ENCODE data around the gene TRIO. TPM values are rescaled to one million over a fixed set of nuclear protein-coding genes. Genes with fewer than 3 reads are reported as not detected.

TRIO gene
- total RNA-seq, 2 experiments from 2014 or later, result 3.7 to 4.2 TPM

GRCh38 chr5:14450742-14451141, 307.6 kb downstream of the TRIO start:
- CTCF ChIA-PET, result no interaction called here

GRCh38 chr5:14451871-14452270, 308.7 kb downstream of the TRIO start:
- POLR2A ChIA-PET, result no interaction called here
- CTCF ChIA-PET, result no interaction called here

More at GRCh38 chr5:14450742-14451141, 307.6 kb downstream of the TRIO start:
- POLR2A ChIA-PET, result no interaction called here

- POLR2A ChIA-PET, result no interaction called here
- CTCF ChIA-PET, result no interaction called here
Measured at GRCh38 chr5:14452685-14453454, 309.7 kb downstream of the TRIO start.

- POLR2A ChIA-PET, result no interaction called here
- CTCF ChIA-PET, result no interaction called here
Measured at GRCh38 chr5:14453481-14453880, 310.3 kb downstream of the TRIO start.

- CTCF ChIA-PET, result no interaction called here
- POLR2A ChIA-PET, result no interaction called here
Measured at GRCh38 chr5:14455814-14456321, 312.7 kb downstream of the TRIO start.

GRCh38 chr5:14457476-14457875, 314.3 kb downstream of the TRIO start:
- POLR2A ChIA-PET, result no interaction called here
- CTCF ChIA-PET, result no interaction called here

- CTCF ChIA-PET, result no interaction called here
- POLR2A ChIA-PET, result no interaction called here
Measured at GRCh38 chr5:14458414-14458813, 315.3 kb downstream of the TRIO start.

GRCh38 chr5:14460844-14461398, 317.8 kb downstream of the TRIO start:
- ChIA-PET CTCF (no interaction called here), POLR2A (no interaction called here)

GRCh38 chr5:14462681-14463080, 319.5 kb downstream of the TRIO start:
- POLR2A ChIA-PET, result no interaction called here
- CTCF ChIA-PET, result no interaction called here

GRCh38 chr5:14463629-14464028, 320.5 kb downstream of the TRIO start:
- ChIA-PET CTCF (interaction anchor here (0.6 kb wide), 1 partner anchor 221 kb away, joined by 3 read pairs; no protein-coding TSS in a partner anchor), POLR2A (no interaction called here)

GRCh38 chr5:14464096-14464495, 321.0 kb downstream of the TRIO start:
- CTCF ChIA-PET, result interaction anchor here (0.6 kb wide), 1 partner anchor 221 kb away, joined by 3 read pairs; no protein-coding TSS in a partner anchor
- POLR2A ChIA-PET, result no interaction called here

GRCh38 chr5:14464671-14465070, 321.5 kb downstream of the TRIO start:
- POLR2A ChIA-PET, result no interaction called here
- CTCF ChIA-PET, result no interaction called here

- POLR2A ChIA-PET, result no interaction called here
- CTCF ChIA-PET, result no interaction called here
Measured at GRCh38 chr5:14465116-14465515, 322.0 kb downstream of the TRIO start.

GRCh38 chr5:14465776-14466175, 322.6 kb downstream of the TRIO start:
- ChIA-PET CTCF (no interaction called here), POLR2A (no interaction called here)

GRCh38 chr5:14467251-14467650, 324.1 kb downstream of the TRIO start:
- POLR2A ChIA-PET, result no interaction called here
- CTCF ChIA-PET, result no interaction called here

- CTCF ChIA-PET, result no interaction called here
- POLR2A ChIA-PET, result no interaction called here
Measured at GRCh38 chr5:14467886-14468285, 324.7 kb downstream of the TRIO start.

GRCh38 chr5:14469551-14470377, 326.6 kb downstream of the TRIO start:
- ChIA-PET POLR2A (no interaction called here), CTCF (interaction anchor here (1.2 kb wide), 1 partner anchor 12 kb away, joined by 3 read pairs; no protein-coding TSS in a partner anchor)

GRCh38 chr5:14471507-14471906, 328.4 kb downstream of the TRIO start:
- POLR2A ChIA-PET, result no interaction called here
- CTCF ChIA-PET, result no interaction called here

GRCh38 chr5:14472986-14473567, 329.9 kb downstream of the TRIO start:
- POLR2A ChIA-PET, result no interaction called here
- CTCF ChIA-PET, result no interaction called here

GRCh38 chr5:14475045-14475444, 331.9 kb downstream of the TRIO start:
- CTCF ChIA-PET, result no interaction called here

More at GRCh38 chr5:14475045-14475444, 331.9 kb downstream of the TRIO start:
- POLR2A ChIA-PET, result no interaction called here
